Measurements from ENCODE around the gene NCMAP.
A peak's percentile ranks its signal among the peaks of the same experiment; 100 is the strongest.
"Not testable (repeated sequence)": the region's sequence is repeated elsewhere in the genome, so short reads cannot be mapped to it uniquely, and the experiment has no call there.

Gene NCMAP

GRCh38 chr1:24544239-24544638, 11.6 kb upstream of the NCMAP start:
- no peak for DNase-seq

DNA sequence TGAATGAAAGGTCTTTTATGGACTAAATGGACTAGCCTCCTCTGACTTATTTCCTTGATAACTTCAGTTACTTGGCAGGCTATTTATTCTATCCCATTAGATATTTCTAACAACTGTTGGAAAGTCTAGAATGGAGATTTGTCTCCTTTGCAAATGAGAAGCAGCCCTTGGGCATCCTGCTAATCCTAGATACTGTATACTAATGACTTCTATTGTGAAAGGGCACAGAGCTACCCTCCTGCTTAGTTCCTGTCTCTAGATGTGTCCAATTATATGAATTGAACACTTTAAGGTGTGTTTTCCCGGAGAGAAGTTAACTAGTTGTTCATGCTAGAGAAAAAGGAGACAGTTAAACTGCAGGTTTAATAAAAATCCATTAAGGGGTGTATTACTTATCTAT, 10.2 kb upstream of the NCMAP start:
- DNase-seq, result no peak

DNA sequence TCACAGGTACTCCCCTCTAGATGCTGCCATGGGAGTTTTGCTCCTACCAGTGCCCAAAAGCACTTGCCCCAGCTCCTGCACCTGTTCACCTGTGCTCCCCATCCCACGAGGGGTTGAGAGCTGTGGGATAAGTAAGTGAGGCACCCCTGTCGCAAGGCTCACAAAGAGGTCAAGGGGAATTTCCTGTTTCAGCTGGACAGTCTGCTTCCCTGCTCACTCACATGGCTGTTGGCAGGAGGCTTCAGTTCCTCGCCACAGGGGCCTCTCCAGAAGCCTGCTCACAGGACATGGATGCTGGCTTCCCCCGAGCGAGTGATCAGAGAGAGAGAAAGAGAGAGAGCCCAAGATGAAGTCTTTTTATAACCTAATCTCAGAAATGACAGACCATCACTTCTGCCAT, 8.7 kb upstream of the NCMAP start:
- no peak for DNase-seq

GRCh38 chr1:24548070-24548469, 7.8 kb upstream of the NCMAP start:
- DNase-seq, result no peak

DNA sequence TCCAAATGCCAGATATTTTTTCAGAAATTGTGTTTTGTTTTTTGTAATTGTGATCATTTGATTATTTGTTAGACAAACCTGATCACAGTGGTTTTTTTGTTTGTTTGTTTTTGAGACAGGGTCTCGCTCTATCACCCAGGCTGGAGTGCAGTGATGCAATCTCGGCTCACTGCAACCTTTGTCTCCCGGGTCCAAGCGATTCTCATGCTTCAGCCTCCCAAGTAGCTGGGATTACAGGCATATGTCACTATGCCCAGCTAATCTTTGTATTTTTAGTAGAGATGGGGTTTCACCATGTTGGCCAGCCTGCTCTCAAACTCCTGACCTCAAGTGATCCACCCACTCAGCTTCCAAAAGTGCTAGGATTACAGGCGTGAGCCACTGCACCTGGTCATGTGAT, 6.7 kb upstream of the NCMAP start:
- not testable (repeated sequence) for DNase-seq

DNA sequence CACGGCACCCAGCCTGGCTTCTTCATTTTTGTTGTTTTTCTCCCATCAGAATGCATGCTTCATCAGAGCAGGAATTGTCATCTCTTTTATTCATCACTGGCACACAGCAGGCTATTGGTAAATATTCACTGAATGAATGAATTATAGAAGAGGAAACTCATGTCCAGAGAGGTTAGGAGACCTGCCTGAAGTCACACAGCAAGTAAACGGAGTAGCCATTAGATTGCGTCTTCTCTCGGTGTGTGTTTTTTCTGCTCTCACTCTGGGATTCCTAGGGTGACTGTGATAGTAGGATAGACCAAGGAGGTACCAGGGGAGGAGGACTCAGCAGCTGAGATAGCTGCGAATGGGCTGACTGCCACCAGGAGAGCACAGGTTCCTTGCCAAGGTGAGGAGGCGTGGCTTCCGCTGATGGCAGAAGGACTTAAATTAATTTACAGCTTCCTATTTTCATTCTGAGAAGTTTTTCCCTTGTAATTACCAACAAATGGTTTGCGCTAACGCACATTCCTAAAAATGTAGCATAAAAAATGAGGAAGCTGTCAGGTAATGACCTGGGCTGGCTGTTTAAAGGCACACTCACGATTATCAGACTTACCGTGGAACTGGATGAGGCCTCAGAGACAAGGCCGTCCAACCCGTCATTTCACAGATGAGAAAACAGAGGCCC, 4.5 kb upstream of the NCMAP start:
- no peak for DNase-seq

DNA sequence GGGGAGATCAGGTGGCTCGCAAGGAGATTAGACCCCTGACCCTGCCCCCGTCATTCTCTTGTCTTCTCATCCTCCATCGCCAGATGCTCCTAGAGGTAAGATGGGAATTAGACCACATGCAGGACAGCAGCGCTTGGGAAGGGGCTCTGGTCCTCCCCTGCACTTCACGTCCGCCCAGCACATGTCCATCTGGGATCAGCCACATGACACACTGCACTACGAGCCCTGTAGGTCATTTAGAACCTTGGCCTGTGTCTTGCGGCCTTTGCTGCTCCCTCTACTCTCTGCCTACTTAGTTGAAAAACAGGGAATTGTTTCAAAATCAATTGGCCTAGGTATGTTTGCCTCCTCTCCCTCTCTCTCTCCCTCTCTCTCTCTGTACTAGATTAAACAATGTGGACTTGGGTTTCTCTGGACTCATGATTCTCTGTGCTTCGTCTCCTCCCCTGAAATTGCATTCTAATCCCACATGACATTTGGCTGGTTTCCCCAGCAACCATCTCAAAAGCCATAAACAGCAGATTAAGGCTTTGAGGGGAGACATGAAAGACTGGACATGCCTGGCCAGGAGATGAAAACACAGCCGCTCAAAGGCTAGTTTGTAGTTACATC, 3.8 kb upstream of the NCMAP start:
- DNase-seq, result no peak

DNA sequence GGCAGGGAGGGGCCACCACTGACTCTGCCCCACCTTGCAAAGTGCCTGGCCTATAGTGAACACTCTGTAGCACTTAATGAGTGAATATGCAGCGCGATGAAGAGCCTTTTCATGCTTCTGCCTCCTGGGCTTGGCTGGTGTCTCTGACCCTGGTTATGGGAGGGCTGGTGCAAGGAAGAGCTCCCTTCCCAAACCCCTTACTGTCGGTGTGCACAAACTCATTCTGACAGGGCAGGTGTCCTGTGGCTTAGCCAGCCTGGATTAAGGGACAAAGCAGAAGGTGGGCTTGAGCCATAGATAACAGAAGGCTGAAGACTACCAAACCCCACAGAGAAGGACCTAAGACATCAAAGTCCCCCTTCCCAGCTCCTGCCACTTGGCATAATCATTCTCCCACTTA, 2.0 kb upstream of the NCMAP start:
- no peak for DNase-seq

DNA sequence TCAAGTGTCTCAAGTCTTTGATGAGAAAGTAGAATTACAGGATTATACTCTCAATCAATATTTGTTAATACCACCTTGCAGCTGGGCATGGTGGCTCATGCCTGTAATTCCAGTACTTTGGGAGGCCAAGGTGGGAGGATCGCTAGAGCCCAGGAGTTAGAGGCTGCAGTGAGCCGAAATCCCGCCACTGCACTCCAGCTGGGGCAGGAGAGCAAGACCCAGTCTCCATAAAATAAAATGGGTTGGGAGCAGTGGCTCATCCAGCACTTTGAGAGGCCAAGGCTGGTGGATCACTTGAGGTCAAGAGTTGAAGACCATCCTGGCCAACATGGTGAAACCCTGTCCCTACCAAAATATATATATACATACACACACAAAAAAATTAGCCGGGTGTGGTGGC, 1.2 kb upstream of the NCMAP start:
- DNase-seq, result no peak

GRCh38 chr1:24556414-24556795, 518 bp downstream of the NCMAP start:
- DNase-seq, result no peak

- no peak for DNase-seq
Measured at GRCh38 chr1:24557220-24557619, 1.3 kb downstream of the NCMAP start.

GRCh38 chr1:24557711-24558131, 1.8 kb downstream of the NCMAP start:
- no peak for DNase-seq

GRCh38 chr1:24558455-24558854, 2.6 kb downstream of the NCMAP start:
- no peak for DNase-seq

DNA sequence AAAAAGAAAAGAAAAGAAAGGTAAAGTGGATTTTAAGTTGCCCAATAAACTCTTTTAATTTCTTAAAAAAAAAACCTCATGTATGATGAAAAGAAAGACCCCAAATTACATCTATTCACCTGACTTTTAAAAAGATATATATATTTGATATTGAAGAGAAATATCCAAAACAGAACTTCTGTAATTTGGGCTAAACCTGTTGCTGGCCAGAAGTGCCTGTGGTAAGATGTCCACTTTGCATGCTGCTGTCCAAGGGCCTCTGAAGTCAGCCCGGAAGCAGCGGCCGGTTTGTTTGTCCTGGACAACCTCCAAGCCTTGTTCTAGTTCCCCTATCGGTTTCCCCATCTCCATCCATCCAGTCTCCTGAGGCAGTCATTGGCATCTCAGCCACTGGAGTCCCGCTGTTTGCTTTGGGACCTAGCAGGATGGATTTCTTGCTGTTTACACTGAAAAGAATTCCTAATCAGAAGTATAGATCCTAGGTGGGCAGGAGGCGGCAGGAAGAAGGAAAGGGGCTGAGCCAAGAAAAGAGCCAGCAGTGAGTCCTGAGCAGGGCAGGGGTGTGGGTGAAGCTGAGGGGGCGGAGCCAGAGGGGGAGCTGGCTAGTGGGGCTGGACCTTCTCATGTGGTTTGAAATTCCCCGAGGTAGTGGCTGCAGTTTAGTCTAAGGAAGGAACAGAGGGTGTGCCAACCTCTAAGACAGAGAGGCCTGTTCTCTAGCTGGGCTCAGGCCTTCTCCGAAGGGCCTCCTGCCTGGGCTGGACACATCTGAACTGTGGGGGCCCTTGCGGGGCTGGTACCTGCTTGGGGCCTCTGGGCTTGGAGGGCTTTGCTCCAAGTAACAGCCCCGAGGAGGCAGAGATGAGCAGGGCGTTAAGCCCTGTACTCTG, 3.3 kb downstream of the NCMAP start:
- DNase-seq, result peak; percentile 60

DNA sequence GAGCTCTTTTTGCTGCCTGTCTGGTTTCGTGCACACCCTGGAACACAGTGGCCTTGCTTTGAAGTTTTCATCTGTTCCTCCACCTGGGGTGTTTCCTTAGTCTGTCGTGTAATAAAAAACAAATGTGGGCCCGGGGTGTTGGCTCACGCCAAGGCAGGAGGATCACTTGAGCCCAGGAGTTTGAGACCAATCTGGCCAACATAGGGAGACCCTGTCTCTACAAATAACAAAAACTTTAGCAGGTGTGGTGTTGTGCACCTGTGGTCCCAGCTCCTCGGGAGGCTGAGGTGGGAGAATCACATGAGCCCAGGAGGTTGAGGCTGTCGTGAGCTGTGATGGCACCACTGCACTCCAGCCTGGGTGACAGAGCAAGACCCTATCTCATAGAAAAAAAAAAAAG, 4.5 kb downstream of the NCMAP start:
- no peak for DNase-seq

DNA sequence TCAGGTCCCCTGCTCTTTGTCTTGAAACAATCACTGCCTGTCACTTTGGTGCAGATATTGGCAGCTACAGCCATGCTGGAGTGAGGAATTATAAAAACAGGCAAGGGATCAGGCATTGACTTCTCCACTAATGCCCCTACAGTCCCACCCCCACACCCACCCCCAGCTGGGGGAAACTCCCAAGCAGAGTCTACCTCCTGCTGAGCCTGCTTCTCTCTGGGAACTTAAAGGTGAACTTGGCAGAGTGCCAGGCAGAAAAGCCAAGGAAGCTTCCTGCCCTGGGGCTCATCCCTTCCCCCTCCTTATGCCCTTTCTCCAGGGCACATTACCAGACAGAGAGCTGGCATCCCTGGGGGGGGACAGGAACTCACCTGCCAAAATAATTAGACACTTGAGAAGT, 6.7 kb downstream of the NCMAP start:
- DNase-seq, result no peak

- DNase-seq, result no peak
Measured at GRCh38 chr1:24564695-24565094, 8.8 kb downstream of the NCMAP start.

DNA sequence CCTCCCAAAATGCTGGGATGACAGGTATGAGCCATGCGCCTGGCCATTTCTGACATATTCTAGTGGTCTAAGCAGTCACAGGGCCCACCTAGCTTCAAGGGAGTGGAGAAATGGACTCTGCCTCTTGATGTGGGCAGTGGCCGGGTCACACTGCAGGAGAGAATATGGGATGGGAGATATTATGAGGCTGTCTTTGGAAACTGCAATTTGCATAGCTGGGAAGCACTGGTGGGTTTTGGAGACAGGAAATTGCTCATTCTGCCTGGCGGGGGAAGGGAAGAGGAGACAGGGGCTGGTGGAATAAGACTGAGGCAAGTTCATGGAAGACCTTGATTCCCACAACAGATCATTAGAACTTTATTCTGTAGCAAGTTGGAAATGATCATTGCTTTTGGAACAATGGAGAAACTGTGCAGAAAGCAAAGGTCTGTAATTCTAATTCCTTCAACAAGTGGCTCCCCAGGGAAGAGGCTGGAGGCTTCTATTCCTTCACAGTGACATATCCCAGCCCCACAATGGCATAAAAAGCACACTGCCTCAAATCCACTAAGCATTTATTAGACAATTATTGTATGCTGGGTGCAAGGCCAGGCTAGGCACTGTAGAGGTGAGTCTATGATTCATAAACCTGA, 10.5 kb downstream of the NCMAP start:
- DNase-seq, result no peak

DNA sequence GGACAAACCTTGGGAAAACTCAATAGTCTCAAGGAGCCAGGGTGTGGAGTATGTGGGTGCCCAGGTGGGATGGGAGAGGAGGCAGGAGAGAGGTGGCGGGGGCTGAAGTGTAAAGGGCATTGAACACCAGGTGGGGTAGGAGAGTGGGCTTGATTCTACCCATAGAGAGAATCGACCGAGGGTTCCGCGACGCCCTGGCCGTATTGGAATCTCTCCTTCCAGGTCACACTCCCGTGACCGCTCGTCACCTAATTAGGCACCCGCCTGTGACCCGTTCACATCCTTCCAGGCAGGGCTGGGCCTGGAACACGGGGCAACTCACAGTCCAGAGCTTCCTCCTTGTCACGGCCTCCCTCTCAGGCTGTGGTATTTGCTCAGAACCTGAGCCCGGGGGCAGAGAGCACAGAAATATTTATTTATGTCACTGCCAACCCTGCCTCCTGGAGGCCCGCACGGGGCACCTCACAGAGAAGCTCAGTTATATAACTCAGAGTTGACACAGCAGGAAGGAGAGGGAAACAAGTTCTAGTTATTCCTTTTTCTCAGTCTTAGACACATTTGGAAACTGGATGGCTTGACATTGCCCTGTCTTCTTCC, 12.0 kb downstream of the NCMAP start:
- peak; percentile 59 for DNase-seq

GRCh38 chr1:24568475-24568874, 12.6 kb downstream of the NCMAP start:
- no peak for DNase-seq

GRCh38 chr1:24570265-24571125, 14.6 kb downstream of the NCMAP start:
- DNase-seq, result no peak

DNA sequence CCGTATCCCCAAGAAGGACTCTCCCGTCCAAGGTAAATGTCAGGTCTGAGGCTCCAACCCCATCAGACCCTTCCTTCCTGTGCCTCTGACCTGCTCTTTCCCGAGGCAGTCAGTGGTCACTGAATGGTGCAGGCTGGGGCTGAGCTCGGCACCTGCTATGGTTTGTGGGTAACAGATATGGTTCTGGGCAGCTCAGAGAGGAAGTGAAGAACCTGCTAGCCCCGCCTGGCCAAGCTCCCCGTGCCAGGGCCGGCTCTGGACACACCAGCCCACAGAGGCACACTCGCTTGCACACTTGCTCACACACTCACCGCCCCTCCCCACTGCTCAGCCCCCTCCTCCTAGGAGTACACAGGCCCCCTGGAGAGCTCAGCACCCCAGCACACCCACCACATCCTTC, 16.4 kb downstream of the NCMAP start:
- DNase-seq, result no peak
